ENCODE data around the gene UBR4.

DNA sequence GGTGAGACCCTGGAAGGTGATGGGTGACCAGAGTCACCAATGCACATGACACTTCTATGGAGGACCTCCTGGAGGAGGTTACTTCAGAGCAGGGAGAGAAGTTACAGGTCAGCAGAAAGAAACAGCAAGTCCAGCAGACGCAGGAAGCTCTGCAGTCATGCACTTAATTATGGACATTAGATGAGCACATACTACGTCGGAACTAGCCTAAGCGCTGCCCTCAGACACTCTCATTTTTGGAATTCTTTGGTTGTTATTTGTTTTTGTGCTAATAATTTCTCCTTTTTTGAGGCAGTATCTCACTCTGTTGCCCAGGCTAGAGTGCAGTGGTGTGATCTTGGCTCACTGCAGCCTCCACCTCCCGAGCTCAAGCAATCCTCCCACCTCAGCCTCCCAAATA, 160.3 kb downstream of the UBR4 start:
- TF ChIP-seq, protein P1, sequence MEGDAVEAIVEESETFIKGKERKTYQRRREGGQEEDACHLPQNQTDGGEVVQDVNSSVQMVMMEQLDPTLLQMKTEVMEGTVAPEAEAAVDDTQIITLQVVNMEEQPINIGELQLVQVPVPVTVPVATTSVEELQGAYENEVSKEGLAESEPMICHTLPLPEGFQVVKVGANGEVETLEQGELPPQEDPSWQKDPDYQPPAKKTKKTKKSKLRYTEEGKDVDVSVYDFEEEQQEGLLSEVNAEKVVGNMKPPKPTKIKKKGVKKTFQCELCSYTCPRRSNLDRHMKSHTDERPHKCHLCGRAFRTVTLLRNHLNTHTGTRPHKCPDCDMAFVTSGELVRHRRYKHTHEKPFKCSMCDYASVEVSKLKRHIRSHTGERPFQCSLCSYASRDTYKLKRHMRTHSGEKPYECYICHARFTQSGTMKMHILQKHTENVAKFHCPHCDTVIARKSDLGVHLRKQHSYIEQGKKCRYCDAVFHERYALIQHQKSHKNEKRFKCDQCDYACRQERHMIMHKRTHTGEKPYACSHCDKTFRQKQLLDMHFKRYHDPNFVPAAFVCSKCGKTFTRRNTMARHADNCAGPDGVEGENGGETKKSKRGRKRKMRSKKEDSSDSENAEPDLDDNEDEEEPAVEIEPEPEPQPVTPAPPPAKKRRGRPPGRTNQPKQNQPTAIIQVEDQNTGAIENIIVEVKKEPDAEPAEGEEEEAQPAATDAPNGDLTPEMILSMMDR (IDR thresholded peaks at IDR 0.05; ENCODE audit: poor library complexity) = no peak
- TF ChIP-seq EZH2 (IDR thresholded peaks at IDR 0.05; ENCODE audit: borderline replicate concordance) = no peak
